ENCODE results near the gene SELPLG.
"Not testable (repeated sequence)": the region's sequence is repeated elsewhere in the genome, so short reads cannot be mapped to it uniquely, and the experiment has no call there.

Gene SELPLG

DNA sequence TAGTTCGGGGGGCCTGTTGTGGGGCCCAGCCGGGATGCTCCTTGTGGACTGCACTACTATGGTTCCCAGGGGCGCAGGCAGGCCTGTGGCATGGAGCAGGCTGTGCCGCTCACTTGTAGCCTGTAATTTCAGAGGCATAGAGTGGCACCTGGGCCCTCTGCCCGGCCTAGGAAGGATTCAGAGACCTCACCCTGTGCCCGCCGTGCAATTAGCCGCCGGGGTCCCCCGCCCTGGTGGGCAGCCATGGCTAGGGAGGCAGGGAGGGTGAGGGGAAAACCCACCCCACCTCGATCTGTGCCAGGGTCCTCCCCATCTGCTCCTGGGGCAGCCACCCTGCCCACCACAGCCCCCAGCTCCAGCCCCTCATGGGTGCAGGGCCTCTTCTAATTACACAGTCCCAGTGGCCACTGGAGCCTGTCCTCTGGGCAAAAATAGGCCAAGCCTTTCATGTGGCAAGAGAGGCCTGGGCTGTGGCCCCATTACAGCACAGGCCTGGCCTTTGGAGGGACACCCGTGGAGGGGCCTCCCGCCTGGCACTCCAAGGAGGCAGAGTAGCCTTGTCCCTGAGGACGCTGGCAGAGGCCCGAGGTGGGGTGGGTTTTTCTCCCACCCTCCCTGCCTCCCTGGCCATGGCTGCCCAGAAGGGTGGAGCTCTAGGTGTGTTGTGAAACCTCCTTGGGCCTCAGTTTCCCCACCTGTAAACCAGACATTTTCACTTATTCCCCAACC is 30.6 kb downstream of the SELPLG start:
- no peak for DNase-seq

DNA sequence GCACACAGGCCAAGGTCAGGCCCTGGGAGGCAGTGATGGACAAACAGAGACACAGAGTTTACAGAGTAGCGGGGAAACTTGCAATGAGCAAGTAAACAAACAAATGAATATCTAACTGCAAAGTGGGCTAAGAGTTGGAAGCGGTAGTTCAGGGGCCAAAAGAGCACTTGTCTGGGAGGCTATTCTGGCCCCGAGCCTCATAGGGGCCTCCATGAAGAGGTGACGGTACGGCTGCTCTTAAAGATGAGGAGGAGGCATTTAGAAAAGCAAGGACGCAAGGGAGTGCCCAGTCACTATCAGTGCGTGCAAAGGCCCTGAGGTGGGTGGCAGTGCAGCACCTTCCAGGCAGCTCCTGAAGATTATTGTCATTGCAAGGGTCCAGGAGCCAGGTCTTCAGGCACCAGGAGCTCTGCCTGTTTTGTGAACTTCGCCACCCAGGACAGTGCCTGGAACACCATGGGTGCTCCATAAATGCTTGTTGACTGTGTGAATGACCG is 31.4 kb downstream of the SELPLG start:
- DNase-seq = no peak

DNA sequence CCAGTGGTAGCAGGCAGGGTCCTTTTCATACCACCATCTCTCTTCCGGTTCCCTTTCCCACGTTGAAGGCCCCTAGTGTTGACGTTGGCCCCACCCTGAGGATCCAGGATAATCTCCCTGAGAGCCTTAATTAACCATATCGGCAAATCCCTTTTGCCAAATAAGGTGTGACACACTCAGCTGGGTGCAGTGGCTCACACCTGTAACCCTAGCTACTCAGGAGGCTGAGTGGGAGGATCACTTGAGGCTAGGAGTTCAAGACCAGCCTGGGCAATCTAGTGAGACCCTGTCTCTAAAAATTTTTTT is 33.0 kb downstream of the SELPLG start:
- DNase-seq = no peak

DNA sequence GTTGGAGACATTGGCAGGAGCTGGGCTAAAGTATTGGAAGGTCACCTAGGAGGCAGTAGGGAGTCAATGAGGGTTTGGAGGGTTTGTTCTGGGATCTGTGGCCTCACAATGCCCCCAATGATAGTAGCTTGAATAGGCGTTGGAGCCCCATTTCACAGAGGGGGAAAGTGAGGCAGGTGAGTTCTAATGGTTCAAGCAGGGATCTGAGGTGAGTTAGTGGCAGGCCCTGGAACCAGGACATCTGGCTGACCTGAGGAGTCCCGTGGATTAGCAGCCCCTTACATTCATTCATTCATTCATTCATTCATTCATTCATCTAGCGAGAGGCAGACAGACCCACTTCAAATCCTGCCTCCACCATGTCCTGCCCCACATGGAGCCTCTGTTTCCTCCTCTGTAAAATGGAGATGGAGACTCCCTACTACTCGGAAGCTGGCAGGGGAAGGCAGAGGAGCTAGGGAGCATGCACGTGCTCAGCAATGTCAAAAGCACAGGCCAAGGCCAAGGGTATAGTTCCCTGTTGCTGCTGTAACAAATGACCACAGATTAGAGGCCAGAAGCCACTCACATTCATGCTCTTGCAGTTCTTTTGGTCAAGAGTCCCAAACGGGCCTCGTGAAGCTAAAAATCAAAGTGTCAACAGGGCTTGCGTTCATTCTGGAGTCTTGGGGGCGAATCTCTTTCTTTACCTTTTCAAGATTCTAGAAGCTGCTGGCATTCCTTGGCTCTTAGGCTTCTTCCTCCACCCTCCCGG is 33.6 kb downstream of the SELPLG start:
- no peak for DNase-seq

DNA sequence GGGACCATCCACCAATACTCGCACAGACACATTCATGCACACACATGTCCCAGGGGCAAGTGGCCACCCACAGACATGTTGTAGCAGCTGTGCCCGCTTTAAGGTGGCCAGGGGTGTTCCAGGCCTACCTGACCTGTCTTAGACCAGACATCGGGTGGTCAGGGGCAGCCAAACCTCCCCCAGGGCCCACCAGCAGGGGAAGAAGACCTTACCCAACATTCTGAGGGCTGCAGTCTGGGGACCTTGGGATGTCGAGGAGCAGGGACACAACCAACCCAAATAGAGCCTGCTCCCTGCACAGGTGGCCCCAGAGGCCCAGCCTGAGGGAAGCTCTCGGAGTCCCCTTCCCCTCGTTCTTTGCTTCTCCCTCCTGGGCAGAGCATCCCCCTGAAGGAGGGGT is 34.2 kb downstream of the SELPLG start:
- DNase-seq = no peak

DNA sequence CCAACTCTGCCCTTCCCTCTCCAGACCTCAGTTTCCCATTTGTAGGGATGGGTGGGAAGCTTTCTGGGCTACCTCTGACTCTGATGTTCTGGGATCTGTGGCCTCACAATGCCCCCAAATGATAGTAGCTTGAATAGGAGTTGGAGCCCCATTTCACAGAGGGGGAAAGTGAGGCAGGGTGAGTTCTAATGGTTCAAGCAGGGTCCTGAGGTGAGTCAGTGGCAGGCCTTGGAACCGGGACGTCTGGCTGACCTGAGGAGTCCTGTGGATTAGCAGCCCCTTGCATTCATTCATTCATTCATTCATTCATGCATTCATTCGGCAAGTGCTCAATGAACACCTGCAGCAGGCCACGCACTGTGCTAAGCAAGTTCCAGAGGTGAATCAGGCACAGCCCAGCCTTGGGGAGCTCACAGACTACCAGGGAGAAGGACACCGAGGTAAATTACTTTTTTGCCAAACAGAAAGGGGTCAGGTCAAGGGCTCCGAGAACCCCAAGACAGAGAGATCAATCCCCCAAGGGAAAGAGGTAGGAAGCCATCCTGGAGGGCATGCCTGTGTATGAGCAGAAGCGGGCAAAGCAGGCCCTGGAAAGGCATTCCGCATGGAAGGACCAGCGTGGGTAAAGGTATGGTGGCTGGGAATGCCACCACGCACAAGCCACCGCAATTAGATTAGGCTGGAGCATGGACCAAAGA is 35.0 kb downstream of the SELPLG start:
- DNase-seq = no peak

DNA sequence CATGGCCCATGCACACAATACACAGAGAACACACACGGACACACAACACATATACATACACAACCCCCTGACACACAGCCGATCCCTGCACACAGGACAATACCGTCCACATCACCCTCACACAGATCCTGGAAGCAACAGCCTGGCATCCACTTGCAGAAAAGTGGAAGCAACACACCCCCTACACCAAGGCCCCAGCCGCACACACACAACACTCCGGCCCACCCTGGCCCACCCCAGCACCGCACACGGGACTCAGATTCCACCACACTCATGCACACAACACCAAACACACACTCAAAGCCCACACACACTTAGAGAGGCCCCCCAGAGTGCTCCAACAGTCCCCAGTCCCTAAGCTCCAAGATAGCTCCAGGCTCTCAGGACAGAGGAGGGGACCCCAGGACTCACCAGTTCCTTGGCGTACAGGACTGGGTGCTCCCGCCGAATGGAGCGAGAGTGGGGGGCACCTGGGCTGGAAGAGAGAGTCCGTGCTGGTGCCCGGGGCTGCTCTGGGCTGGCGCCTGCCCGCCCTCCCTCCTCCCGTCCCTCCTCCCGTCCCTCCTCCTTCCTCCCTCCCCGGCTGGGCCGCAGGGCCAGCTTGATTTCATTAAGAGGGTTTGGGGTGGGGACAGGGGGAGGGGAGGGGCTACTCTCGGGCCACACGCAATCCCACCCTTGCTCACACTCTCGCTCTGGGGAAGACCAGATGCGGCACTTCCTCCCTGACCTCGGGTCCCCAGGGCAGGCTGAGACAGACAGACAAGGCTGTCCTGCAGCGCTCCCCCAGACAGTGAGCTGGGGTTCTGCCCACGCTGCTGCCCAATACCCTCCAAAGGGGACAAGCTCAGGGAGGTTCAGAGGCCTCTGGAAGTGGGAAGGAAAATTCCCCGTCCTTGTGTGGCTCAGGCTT is 35.9 kb downstream of the SELPLG start, which contains the start of gene TMEM119:
TSS of gene TMEM119 (minus strand) at position 526 of the 913 bp plus-strand sequence. CDS start 5,701 bp downstream, outside the sequence.
- no peak for DNase-seq

DNA sequence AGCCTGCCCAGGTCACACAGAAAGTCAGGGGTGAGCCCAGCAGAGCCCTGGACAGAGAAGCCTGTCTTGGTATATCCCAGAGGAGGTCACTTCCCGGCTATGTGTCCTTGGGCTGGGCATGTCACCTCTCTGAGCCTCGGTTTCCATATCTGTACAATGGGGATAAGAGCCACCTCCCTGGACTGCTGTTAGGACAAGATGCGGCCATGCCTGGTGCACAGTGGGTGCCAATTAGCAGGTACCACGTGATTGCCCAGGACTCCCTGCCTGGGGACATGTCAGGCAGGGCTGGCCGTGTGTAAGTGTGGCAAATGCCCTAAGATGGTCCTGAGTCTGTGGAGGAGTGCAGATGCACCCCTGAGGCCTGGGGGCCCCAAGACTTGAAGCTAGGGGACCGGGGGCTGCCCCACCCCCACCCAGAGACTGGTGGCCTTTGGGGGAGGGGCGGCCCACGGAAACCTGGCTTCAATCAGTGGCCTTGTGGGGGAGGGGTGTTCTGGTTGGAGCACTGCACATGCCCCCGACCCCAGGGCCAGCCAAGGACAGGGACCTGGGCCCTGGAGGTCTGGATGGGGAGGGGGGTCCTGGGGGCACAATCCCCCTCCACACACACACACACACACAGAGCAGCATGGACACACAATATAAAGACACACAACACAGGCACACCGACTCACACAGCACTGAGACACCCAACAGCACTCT is 36.7 kb downstream of the SELPLG start:
- no peak for DNase-seq

DNA sequence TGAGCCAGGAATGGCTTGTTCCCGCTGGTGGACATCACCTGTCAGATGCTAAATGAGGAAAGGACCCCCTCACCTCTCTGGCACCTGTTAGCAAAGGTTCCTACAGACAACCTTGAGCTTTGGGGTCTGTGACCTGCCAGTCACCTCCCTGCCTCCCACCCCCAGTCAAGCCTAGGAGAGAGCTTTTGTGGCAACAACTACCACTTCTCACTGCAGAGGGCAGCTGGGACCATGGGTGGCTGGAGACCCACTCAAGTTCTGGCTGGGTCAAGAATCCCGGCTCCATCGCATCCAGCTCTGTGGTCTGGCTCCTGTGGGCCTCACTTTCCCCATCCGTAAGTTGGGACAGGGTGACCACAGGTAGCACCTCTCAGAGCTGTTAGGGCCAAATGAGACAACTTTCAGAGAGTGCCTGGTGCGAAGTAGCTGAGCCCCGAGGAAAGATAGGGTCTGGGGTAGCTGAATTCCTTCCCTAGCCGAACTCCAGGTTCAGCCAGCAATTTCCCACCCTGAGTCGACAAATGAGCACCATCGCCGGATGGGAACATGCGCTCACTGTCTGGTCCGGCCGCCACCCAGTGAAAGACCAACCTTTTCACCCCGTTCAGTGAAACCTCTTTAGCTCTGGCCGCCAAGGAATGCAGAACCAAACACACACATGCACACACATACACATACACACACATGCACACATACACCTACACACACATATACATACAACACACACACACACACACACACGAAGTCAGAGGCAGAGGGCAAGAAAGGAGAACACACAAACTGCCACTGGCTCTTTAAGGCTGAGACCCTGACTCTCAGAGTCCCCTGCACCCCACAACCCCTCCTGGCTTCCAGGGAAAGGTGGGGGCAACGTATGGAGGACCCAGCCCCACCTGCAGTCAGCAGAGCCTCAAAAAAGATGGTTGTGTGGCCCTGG is 37.7 kb downstream of the SELPLG start:
- DNase-seq = no peak

DNA sequence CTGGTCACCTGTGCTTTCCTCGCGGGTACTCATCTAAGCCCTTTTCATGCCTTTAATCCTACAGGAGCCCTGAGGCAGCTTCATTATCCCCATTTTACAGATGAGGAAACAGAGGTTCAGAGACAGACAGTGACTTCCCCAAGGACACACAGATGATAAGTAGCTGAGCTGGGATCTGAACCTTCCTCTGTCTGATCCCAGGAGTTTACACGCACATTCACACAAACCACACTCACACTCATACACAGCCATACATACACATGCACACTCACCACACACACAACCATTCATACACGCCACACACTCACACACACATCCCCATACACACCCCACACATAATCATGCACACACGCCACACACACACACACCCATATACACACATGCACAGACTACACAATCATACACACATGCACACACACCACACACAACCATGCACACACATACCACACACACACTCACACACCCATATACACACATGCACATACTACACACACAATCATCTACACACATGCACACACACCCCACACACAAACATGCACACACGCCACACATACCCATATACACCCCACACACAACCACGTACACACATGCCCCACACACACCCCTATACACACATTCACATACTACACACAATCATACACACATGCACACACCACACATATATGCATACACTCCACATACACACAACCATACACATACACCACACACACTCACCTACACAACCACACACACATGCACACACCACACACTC is 38.6 kb downstream of the SELPLG start:
- DNase-seq = no peak

DNA sequence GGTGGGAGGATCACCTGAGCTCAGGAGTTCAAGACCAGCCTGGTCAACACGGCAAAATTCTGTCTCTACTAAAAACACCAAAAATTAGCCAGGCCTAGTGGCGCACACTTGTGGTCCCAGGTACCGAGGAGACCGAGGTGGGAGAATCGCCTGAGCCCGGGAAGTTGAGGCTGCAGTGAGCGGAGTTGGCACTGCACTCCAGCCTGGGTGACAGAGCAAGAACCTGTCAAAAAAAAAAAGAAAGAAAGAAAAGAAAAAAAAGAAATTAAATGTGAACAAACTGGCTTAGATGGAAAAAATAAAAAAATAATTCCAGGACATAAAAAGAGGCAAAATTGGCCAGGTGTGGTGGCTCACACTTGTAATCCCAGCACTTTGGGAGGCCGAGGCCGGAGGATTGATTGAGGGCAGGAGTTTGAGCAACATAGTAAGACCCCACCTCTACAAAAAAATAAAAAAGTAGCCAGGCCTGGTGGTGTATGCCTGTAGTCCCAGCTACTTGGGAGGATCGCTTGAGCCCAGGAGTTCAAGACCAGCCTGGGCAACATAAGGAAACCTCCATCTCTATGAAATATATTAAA is 39.3 kb downstream of the SELPLG start:
- DNase-seq = no peak

DNA sequence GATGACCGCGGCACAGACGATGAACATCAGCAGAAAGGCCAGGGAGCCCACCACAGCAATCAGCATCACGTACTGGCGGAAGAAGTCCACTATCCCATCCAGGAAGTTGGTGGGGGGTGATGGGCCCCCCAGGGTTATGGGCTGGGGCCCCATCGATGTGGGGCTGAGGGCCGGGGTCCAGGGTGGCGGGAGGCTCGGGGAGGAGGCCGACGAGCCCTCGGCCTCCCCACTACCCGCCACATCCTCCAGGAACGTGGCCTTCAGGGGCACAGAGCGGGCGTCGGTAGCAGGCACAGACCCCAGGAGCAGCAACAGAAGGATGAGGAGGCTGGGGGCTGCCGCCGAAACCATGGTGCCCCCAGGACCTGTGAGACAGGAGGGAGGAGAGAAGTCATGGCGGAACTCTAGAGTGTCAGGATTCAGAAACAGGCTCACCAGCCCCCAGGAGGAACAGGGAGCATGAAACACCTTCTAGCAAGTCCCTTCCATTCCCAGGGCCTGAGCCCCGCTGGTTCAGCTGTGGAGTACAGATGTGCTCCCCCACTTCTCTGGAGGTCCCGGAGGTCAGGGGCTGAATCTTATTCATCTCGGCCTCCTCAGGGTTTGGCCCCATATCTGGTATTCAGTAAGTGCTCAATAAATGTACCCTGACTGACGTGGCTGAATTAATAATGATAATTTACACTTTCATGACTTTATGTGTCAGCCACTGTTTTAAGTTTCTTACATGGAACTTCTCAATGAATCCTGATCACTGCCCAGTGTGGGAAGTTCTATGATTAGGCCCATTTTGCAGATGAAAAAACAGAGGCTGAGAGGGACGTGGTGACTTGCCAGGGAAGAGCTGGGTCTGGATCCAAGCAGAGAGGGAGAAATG is 41.4 kb downstream of the SELPLG start:
- no peak for DNase-seq

DNA sequence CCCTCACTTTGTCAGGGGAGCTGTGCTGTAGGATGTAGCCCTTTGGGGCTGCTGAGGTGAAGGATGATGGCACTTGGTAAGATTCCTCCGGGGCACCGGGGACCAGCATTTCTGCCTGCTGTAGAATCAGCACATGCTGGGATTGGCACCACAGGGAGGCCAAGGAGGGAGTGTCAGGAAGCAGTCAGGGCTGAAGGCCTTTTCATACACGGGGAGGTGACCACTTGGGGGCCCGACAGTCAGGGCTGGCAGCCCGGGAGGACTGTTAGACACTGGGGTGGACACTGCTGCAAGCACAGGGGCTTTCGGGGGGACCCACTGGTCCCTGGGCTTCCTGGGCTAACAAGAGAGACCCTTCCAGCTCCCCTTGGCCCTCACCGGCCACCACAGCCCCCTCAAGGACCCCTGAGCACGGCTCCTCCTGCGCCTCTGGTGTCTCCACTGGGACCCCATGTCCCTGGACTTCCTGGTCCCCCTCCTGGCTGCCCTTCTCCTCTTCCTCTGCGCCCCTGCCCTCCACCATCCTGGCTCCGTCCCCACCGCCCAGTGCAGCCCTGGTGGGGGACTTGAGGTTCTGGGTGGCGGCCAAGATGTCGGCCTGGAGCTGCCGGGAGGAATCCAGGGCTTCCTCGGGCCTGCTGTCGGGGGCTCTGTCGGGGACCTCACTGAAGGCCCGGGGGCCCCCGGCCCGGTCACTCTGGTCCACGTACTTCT is 42.3 kb downstream of the SELPLG start:
- DNase-seq = no peak

DNA sequence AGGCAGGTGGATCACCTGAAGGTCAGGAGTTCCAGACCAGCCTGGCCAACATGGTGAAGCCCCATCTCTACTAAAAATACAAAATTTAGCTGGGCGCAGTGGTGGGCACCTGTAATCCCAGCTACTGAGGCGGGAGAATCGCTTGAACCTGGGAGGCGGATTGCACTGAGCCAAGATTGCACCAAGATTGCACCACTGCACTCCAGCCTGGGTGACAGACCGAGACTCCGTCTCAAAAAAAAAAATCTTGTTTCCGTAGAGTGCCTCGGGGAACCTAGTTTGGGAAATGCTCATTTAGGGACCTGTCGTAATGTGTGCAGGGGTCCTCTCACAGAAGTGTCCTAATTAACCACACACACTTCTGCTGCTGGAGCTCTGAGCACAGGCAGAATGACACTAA is 43.2 kb downstream of the SELPLG start:
- DNase-seq = not testable (repeated sequence)

DNA sequence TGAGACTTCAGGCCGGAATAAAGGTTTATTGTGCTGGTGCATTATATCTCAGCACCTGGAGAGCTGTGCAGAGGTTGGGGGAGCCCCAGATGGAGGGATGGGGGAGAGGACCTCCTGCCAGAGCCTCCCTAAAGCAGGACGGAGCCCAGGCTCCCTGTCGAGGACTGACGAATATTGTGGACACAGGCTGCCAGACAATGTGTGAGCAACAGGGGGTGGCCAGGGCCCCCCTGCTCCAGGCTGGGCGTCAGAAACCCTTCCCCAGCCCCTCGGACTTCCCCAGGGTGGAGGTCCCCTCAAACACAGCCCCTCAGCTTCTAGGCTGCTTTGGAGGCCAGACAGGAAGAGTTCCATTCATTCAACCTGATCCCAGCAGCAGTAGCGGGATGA is 43.9 kb downstream of the SELPLG start:
- DNase-seq = no peak

DNA sequence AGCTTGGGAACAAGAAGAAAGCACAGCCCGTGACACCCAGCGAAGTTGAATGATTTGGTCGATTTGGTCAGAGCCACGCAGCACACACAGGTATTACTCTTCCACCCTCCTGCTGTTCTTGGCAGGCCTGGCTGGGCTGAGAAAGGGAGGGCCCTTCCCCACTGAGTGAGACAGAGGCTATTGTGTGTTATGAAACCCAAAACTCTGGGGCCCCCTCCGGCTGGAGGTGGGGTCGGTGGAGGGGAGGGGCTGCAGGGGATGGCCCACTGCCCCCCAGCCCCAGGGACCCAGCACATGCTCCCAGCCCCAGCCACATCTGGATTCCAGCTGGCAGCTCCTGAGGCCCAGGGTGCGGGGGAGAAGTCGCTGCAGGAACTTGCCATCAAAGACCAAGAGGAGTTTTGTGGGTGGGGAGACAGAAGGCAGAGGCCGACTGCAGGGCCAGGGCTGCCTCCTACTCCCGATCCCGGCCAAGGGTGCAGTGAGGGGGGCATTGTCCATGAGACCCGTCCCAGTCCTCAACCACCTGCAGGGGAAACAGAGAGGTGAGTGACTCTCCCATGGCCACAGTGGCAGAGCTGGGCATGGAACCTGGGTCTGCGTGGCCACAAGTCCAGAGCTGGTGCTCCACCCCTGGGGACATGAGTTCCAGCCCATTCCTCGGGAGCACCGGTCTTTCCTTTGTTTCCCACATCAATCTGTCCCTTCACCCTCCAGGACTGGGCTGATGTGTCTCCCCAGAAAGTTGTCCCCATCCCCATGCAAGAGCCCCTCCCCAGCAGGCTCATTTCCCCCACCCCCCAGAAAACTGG is 44.5 kb downstream of the SELPLG start:
- no peak for DNase-seq

DNA sequence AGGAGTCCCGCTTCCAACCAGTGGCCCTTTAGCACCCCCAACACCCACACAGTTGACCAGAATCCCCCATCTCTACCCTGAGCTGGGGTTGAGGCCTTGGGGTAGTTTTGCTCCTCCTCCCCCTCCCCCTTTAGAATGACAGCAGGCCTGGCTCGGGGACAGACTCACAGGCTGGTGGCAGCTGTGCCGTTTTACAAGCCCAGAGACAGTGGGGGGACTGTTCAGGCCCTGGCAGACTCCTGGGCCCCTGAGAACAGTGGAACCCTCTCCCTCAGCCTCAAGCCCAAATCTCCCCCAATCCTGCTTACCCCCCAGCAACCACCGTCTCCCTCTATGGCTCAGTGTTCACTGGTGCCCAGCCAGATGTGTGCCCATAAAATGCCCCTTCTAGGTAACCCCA is 45.9 kb downstream of the SELPLG start:
- DNase-seq = no peak
